ENCODE data around the gene CDKN2D.

- no peak for TF ChIP-seq CTCF (IDR thresholded peaks at IDR 0.05)
- TF ChIP-seq POLR2A (IDR thresholded peaks at IDR 0.05), result no peak
These were observed 3.7 kb downstream of the CDKN2D start for GRCh38 chr19:10565028-10565566.

Measured in prostate gland (tissue), 2 donors.